SK-N-SH (cell line): ENCODE measurements around the gene RRAGC. TPM values are rescaled to one million over a fixed set of nuclear protein-coding genes. Genes with fewer than 3 reads are reported as not detected.

ENCODE experiments used
- CTCF ChIA-PET: fragments of 300-600, 350-600 bp; formaldehyde crosslinking; extraction: SDS; loops from one replicate; lab custom pipeline; 2021; lab: Yijun Ruan, JAX
- POLR2A ChIA-PET: fragments of 350-600 bp; sonication (Branson Sonifier 250); formaldehyde crosslinking; extraction: SDS; loops from one replicate; lab custom pipeline; 2020; ENCODE audit warnings: antibody characterized with exemption, inconsistent platforms; lab: Yijun Ruan, JAX
- DNase-seq: peaks from one replicate; pipeline ENCODE4 v3.0.0; 2012
- H2AFZ ChIP-seq: fragments of 200-600 bp; sonication (generic); 2 replicates; pipeline ENCODE4 v1.8.1; 2016; ENCODE audit warnings: antibody characterized with exemption, mild to moderate bottlenecking, low read depth
- H3F3A ChIP-seq: fragments of 200-600 bp; sonication (generic); replicated peaks from 2 replicates; pipeline ENCODE3; 2016; ENCODE audit warnings: antibody characterized with exemption, mild to moderate bottlenecking; ENCODE audit not compliant: insufficient read depth
- H3K27ac ChIP-seq, 2 experiments: fragments of 200-500 bp in 1 of 2; fragments of 200-600 bp in 1 of 2; sonication (Bioruptor generic) in 1 of 2; sonication (generic), shearing (Covaris generic) in 1 of 2; 2 replicates each; pipeline versions ENCODE4 v1.5.1 to v1.6.1; 2014 to 2016; ENCODE audit warnings: low read depth in 2 of 2, inconsistent platforms in 1 of 2, low read length in 1 of 2, mild to moderate bottlenecking in 1 of 2, mixed read lengths in 1 of 2
- H3K27me3 ChIP-seq: fragments of 200-600 bp; sonication (generic), shearing (Covaris generic); 2 replicates; pipeline ENCODE4 v1.6.1; 2016; ENCODE audit warnings: mixed run types; ENCODE audit not compliant: insufficient read depth
- H3K36me3 ChIP-seq, 2 experiments: fragments of 200-500 bp in 1 of 2; fragments of 200-600 bp in 1 of 2; sonication (Bioruptor generic) in 1 of 2; sonication (generic) in 1 of 2; replicated peaks in 1 of 2; 2 replicates each; pipeline versions ENCODE3 to v1.5.1; 2014 to 2016; ENCODE audit warnings: low read length in 1 of 2, mild to moderate bottlenecking in 1 of 2; ENCODE audit not compliant: insufficient read depth in 2 of 2, control insufficient read depth in 1 of 2
- H3K4me1 ChIP-seq, 2 experiments: fragments of 200-500 bp in 1 of 2; fragments of 200-600 bp in 1 of 2; sonication (Bioruptor generic) in 1 of 2; sonication (generic), shearing (Covaris generic) in 1 of 2; 2 replicates each; pipeline versions ENCODE4 v1.5.1 to v1.6.1; 2014 to 2016; ENCODE audit warnings: low read depth in 1 of 2, low read length in 1 of 2, mixed run types in 1 of 2; ENCODE audit not compliant: insufficient read depth in 2 of 2, control insufficient read depth in 1 of 2
- H3K4me2 ChIP-seq: fragments of 200-600 bp; sonication (generic), shearing (Covaris generic); 2 replicates; pipeline ENCODE4 v1.6.1; 2017; ENCODE audit warnings: mixed run types
- H3K4me3 ChIP-seq, 2 experiments: fragments of 200-500 bp in 1 of 2; fragments of 200-600 bp in 1 of 2; sonication (Bioruptor generic) in 1 of 2; sonication (generic), shearing (Covaris generic) in 1 of 2; 2 replicates each; pipeline versions ENCODE4 v1.5.1 to v1.8.1; 2014 to 2016; ENCODE audit warnings: low read depth in 2 of 2, inconsistent platforms in 1 of 2, low read length in 1 of 2, mild to moderate bottlenecking in 1 of 2, mixed read lengths in 1 of 2, moderate library complexity in 1 of 2
- H3K79me2 ChIP-seq: fragments of 200-600 bp; sonication (generic); 2 replicates; pipeline ENCODE4 v1.8.1; 2017; ENCODE audit warnings: mild to moderate bottlenecking; ENCODE audit not compliant: insufficient read depth
- H3K9ac ChIP-seq: fragments of 200-600 bp; sonication (generic); 2 replicates; pipeline ENCODE4 v1.6.1; 2017; ENCODE audit warnings: mixed run types
- H3K9me2 ChIP-seq: fragments of 200-600 bp; sonication (generic); 2 replicates; pipeline ENCODE4 v1.6.1; 2017; ENCODE audit warnings: mixed run types
- H3K9me3 ChIP-seq: fragments of 200-600 bp; sonication (generic); 2 replicates; pipeline ENCODE4 v1.6.1; 2017; ENCODE audit warnings: mixed run types, mild to moderate bottlenecking, moderate library complexity
- H4K20me1 ChIP-seq: fragments of 200-600 bp; sonication (generic); 2 replicates; pipeline ENCODE4 v1.6.1; 2017; ENCODE audit warnings: mild to moderate bottlenecking, mixed run types; ENCODE audit not compliant: insufficient read depth
- ELF1 ChIP-seq: IDR thresholded peaks from 2 replicates; pipeline ENCODE4 v1.4.0; 2012
- NRF1 ChIP-seq: IDR thresholded peaks from 2 replicates; pipeline ENCODE4 v1.6.1; 2012; ENCODE audit warnings: low read depth, mild to moderate bottlenecking, low read length
- TAF1 ChIP-seq: IDR thresholded peaks from 2 replicates; pipeline ENCODE4 v1.6.1; 2012; ENCODE audit warnings: low read depth, mild to moderate bottlenecking, low read length, moderate library complexity, borderline replicate concordance
- WGBS: methylation state at CpG from one replicate; pipeline ENCODE4 v1.1.6; 2017; ENCODE audit warnings: low lambda C conversion rate; 5-methylcytosine and 5-hydroxymethylcytosine counted together
- polyA plus RNA-seq, 3 experiments: library from polyadenylated mRNA; depleted of rRNA; stranded (reverse); fragments of >200 nt; gene quantifications; 2 replicates each; pipeline ENCODE4 v1.2.3, GENCODE V29; 2012
- TF ChIP-seq, protein P1 (sequence below): IDR thresholded peaks from 2 replicates; pipeline ENCODE4 v1.6.1; 2012; ENCODE audit warnings: mild to moderate bottlenecking, low read depth, low read length, moderate library complexity
- TF ChIP-seq, protein P2 (sequence below): fragments of 200-600 bp; sonication (generic); IDR thresholded peaks from 2 replicates; pipeline ENCODE4 v1.6.1; 2017; ENCODE audit warnings: antibody characterized with exemption, mild to moderate bottlenecking, moderate library complexity
- TF ChIP-seq, protein P3 (sequence below): IDR thresholded peaks from 2 replicates; pipeline ENCODE4 v1.4.0; 2012; ENCODE audit warnings: low read depth, borderline replicate concordance
- TF ChIP-seq, protein P4 (sequence below): IDR thresholded peaks from 2 replicates; pipeline ENCODE4 v1.4.0; 2012; ENCODE audit warnings: low read depth
- TF ChIP-seq, protein P5 (sequence below): fragments of 150-350 bp; IDR thresholded peaks from 2 replicates; pipeline ENCODE4 v1.6.1; 2016; ENCODE audit warnings: mild to moderate bottlenecking, low read depth, low read length

RRAGC gene
- polyA plus RNA-seq, 1 of the 3 experiments (the other 2 are of a cell fraction): 9.6 TPM

DNA sequence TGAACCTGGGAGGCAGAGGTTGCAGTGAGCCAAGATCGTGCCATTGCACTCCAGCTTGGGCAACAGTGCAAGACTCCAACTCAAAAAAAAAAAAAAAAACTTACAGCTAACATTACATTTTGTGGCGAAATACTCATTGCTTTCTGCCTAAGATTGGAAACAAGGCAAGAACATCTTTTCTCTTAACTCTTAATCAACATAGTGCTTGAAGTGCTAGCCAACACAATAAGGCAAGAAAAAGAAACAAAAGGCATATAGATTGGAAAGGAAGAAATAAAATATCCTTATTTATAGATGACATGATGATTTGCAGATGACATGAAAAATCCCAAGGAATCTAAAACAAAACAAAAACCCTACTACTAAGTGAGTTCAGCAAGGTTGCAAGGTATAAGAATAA lies 46.4 kb upstream of the RRAGC start (continued):
- TF ChIP-seq, protein P1, sequence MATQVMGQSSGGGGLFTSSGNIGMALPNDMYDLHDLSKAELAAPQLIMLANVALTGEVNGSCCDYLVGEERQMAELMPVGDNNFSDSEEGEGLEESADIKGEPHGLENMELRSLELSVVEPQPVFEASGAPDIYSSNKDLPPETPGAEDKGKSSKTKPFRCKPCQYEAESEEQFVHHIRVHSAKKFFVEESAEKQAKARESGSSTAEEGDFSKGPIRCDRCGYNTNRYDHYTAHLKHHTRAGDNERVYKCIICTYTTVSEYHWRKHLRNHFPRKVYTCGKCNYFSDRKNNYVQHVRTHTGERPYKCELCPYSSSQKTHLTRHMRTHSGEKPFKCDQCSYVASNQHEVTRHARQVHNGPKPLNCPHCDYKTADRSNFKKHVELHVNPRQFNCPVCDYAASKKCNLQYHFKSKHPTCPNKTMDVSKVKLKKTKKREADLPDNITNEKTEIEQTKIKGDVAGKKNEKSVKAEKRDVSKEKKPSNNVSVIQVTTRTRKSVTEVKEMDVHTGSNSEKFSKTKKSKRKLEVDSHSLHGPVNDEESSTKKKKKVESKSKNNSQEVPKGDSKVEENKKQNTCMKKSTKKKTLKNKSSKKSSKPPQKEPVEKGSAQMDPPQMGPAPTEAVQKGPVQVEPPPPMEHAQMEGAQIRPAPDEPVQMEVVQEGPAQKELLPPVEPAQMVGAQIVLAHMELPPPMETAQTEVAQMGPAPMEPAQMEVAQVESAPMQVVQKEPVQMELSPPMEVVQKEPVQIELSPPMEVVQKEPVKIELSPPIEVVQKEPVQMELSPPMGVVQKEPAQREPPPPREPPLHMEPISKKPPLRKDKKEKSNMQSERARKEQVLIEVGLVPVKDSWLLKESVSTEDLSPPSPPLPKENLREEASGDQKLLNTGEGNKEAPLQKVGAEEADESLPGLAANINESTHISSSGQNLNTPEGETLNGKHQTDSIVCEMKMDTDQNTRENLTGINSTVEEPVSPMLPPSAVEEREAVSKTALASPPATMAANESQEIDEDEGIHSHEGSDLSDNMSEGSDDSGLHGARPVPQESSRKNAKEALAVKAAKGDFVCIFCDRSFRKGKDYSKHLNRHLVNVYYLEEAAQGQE: no peak
- TF ChIP-seq, protein P2, sequence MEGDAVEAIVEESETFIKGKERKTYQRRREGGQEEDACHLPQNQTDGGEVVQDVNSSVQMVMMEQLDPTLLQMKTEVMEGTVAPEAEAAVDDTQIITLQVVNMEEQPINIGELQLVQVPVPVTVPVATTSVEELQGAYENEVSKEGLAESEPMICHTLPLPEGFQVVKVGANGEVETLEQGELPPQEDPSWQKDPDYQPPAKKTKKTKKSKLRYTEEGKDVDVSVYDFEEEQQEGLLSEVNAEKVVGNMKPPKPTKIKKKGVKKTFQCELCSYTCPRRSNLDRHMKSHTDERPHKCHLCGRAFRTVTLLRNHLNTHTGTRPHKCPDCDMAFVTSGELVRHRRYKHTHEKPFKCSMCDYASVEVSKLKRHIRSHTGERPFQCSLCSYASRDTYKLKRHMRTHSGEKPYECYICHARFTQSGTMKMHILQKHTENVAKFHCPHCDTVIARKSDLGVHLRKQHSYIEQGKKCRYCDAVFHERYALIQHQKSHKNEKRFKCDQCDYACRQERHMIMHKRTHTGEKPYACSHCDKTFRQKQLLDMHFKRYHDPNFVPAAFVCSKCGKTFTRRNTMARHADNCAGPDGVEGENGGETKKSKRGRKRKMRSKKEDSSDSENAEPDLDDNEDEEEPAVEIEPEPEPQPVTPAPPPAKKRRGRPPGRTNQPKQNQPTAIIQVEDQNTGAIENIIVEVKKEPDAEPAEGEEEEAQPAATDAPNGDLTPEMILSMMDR: no peak
- TF ChIP-seq NRF1: no peak

DNA sequence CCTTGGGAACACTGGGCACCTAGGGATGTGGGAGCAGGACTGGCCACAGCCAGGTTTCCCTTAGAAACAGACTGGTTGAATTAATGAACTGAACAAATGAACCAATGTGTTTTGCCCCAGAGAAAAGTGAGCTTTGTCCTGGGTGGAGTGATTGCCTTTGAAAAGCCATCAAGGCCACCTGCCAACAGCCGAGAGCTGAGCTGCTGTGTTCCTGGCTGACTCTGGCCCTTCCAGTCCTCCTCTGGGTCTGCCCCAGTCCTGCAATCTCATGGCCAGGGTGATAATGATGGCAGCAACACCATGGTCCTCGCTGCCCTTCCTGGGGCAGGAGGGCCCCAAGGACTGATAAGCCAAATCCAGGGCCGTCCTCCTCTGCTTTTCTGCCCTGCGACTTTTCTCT lies 40.0 kb upstream of the RRAGC start:
- POLR2A ChIA-PET: no interaction called here
- H3K9ac ChIP-seq: no peak overlapping the region
- H2AFZ ChIP-seq: no peak overlapping the region
- H3K9me2 ChIP-seq: no peaks in the 10 kb centered on the region
- no peaks in the 10 kb centered on the region for H3K9me3 ChIP-seq
- TF ChIP-seq, protein P3, sequence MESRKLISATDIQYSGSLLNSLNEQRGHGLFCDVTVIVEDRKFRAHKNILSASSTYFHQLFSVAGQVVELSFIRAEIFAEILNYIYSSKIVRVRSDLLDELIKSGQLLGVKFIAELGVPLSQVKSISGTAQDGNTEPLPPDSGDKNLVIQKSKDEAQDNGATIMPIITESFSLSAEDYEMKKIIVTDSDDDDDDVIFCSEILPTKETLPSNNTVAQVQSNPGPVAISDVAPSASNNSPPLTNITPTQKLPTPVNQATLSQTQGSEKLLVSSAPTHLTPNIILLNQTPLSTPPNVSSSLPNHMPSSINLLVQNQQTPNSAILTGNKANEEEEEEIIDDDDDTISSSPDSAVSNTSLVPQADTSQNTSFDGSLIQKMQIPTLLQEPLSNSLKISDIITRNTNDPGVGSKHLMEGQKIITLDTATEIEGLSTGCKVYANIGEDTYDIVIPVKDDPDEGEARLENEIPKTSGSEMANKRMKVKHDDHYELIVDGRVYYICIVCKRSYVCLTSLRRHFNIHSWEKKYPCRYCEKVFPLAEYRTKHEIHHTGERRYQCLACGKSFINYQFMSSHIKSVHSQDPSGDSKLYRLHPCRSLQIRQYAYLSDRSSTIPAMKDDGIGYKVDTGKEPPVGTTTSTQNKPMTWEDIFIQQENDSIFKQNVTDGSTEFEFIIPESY: no peak
- H3K27ac ChIP-seq: no peak overlapping the region
- DNase-seq: no peak
- no peaks in the 10 kb centered on the region for H4K20me1 ChIP-seq
- no peaks in the 10 kb centered on the region for H3K36me3 ChIP-seq
- no peaks in the 10 kb centered on the region for H3K27me3 ChIP-seq
- H3K79me2 ChIP-seq: no peaks in the 10 kb centered on the region
- no peaks in the 10 kb centered on the region for H3F3A ChIP-seq
- WGBS: 89% methylated on average over 3 of the region's 4 CpGs
- no peak overlapping the region for H3K4me2 ChIP-seq
- CTCF ChIA-PET: no interaction called here
- H3K4me1 ChIP-seq: no peaks in the 10 kb centered on the region
- no peak overlapping the region for H3K4me3 ChIP-seq

DNA sequence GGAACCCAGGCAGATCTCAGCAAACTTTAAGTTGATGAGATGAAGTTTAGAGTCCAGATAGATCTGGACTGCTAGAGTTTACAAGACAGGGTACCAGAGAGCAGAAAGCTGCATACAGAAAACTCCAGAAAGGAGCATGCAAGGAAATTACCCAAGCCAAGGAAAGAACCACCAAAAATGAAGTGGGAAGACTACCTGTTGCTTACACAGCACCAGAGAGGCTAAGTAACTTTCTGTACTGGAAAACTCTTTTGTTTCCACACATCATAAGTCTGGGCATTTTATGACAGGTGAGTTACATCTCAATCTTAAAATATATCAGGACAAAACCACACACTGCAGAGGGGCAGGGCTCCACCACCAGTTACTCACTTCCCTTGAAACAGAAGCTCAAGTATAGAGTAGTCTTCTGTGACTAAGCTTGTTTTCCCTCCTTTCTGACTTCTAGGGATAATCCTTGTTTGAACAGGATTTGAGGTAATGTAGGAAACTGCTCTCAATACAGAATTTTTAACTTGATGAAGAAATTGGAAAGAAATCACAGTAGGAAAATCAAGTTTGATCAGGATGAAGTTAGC lies 39.2 kb upstream of the RRAGC start:
- no peak for DNase-seq
- Histone ChIP-seq H3K4me1 (no peaks in the 10 kb centered on the region), H3K27ac (no peak overlapping the region), H2AFZ (no peak overlapping the region), H3K36me3 (no peaks in the 10 kb centered on the region), H3F3A (no peaks in the 10 kb centered on the region), H3K9me3 (no peaks in the 10 kb centered on the region), H3K79me2 (no peaks in the 10 kb centered on the region), H3K9me2 (no peaks in the 10 kb centered on the region), H3K4me3 (no peak overlapping the region), H3K4me2 (no peak overlapping the region), H3K9ac (no peak overlapping the region), H4K20me1 (no peaks in the 10 kb centered on the region), H3K27me3 (no peaks in the 10 kb centered on the region)
- ChIA-PET CTCF (no interaction called here), POLR2A (no interaction called here)
- TF ChIP-seq ELF1: no peak
- TF ChIP-seq, protein P1: no peak
- TF ChIP-seq, protein P4, sequence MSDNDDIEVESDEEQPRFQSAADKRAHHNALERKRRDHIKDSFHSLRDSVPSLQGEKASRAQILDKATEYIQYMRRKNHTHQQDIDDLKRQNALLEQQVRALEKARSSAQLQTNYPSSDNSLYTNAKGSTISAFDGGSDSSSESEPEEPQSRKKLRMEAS: no peak
- TF ChIP-seq, protein P5, sequence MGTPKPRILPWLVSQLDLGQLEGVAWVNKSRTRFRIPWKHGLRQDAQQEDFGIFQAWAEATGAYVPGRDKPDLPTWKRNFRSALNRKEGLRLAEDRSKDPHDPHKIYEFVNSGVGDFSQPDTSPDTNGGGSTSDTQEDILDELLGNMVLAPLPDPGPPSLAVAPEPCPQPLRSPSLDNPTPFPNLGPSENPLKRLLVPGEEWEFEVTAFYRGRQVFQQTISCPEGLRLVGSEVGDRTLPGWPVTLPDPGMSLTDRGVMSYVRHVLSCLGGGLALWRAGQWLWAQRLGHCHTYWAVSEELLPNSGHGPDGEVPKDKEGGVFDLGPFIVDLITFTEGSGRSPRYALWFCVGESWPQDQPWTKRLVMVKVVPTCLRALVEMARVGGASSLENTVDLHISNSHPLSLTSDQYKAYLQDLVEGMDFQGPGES: no peak
- no peak for TF ChIP-seq TAF1
